HepG2 (cell line): ENCODE data around the gene ZC2HC1B. TPM values are rescaled to one million over a fixed set of nuclear protein-coding genes. Genes with fewer than 3 reads are reported as not detected.

Experiments
- ATAC-seq: fragments of 200-7000 bp; cut with Tn5 transposase; 3 replicates; pipeline ENCODE4 v1.9.1; 2020; ENCODE audit warnings: mild to moderate bottlenecking, moderate library complexity
- BruUV-seq: library from RNA; stranded (reverse); fragments of 400-500 nt; replicated peaks from 2 replicates; lab custom pipeline; 2021; lab: Mats Ljungman, UMichigan
- CTCF ChIA-PET: fragments of 300-600 bp; formaldehyde crosslinking; extraction: SDS; loops from one replicate; lab custom pipeline; 2021; ENCODE audit warnings: low total read pairs, inconsistent platforms, low intra/inter-chr PET ratio; lab: Yijun Ruan, JAX
- POLR2A ChIA-PET: fragments of 350-600 bp; sonication (Branson Sonifier 250); formaldehyde crosslinking; loops from one replicate; lab custom pipeline; 2020; ENCODE audit warnings: antibody characterized with exemption, inconsistent platforms; lab: Yijun Ruan, JAX
- DNase-seq: peaks from one replicate; pipeline ENCODE4 v3.0.0-alpha.2; 2015; ENCODE audit warnings: low spot score
- FAIRE-seq: peaks from 3 replicates; lab custom pipeline; 2011; peaks lifted over from hg19 to GRCh38; lab: Jason Lieb, UNC
- H2AFZ ChIP-seq: one replicate; pipeline ENCODE4 v1.6.1; 2011; ENCODE audit warnings: low read length, inconsistent platforms
- H3K27ac ChIP-seq: fragments of 300-600 bp; 3 replicates; pipeline ENCODE4 v1.8.0; 2011; ENCODE audit warnings: mixed run types, mild to moderate bottlenecking, mixed read lengths, low read length, inconsistent platforms; ENCODE audit not compliant: insufficient read depth; ENCODE audit errors: extremely low read length
- H3K27me3 ChIP-seq, 2 experiments: fragments of 200-600 bp in 1 of 2; 2 replicates in 1 of 2; 3 replicates in 1 of 2; pipeline versions ENCODE4 v1.6.0 to v1.8.0; 2011; ENCODE audit warnings: low read length in 2 of 2, mild to moderate bottlenecking in 2 of 2, moderate library complexity in 2 of 2, inconsistent platforms in 1 of 2; ENCODE audit not compliant: insufficient read depth in 2 of 2, control insufficient read depth in 1 of 2
- H3K36me3 ChIP-seq, 2 experiments: fragments of 200-600 bp in 1 of 2; replicated peaks in 1 of 2; 2 replicates in 1 of 2; 3 replicates in 1 of 2; pipeline versions ENCODE4 v1.5.1 to v1.8.0; 2011; ENCODE audit warnings: low read length in 2 of 2, inconsistent platforms in 1 of 2; ENCODE audit not compliant: insufficient read depth in 2 of 2, control insufficient read depth in 1 of 2
- H3K4me1 ChIP-seq: 2 replicates; pipeline ENCODE4 v1.5.1; 2012; ENCODE audit warnings: low read length, inconsistent platforms; ENCODE audit not compliant: insufficient read depth
- H3K4me2 ChIP-seq: 2 replicates; pipeline ENCODE4 v1.6.0; 2011; ENCODE audit warnings: low read depth, low read length, inconsistent platforms
- H3K4me3 ChIP-seq, 3 experiments: fragments of 200-600 bp in 1 of 3; sonication (generic), shearing (Covaris generic) in 1 of 3; replicated peaks in 1 of 3; 2 replicates each; pipeline ENCODE4 v1.5.1; 2011 to 2016; ENCODE audit warnings: low read length in 3 of 3, inconsistent platforms in 2 of 3, low read depth in 2 of 3, mild to moderate bottlenecking in 2 of 3, control low read depth in 1 of 3, mixed read lengths in 1 of 3; ENCODE audit not compliant: insufficient read depth in 1 of 3
- H3K79me2 ChIP-seq: one replicate; pipeline ENCODE4 v1.6.1; 2011; ENCODE audit warnings: low read length, inconsistent platforms; ENCODE audit not compliant: insufficient read depth
- H3K9ac ChIP-seq: 2 replicates; pipeline ENCODE4 v1.6.0; 2011; ENCODE audit warnings: mild to moderate bottlenecking, low read depth, low read length, inconsistent platforms; ENCODE audit not compliant: insufficient read depth
- H3K9me3 ChIP-seq: 2 replicates; pipeline ENCODE4 v1.5.1; 2012; ENCODE audit warnings: mild to moderate bottlenecking, low read length
- H4K20me1 ChIP-seq: 2 replicates; pipeline ENCODE4 v1.6.0; 2011; ENCODE audit warnings: inconsistent platforms, mild to moderate bottlenecking, low read length, moderate library complexity; ENCODE audit not compliant: insufficient read depth
- ARID2 ChIP-seq: sonication (generic); formaldehyde crosslinking; IDR thresholded peaks from 2 replicates; pipeline ENCODE4 v1.8.1; 2022; ENCODE audit warnings: mild to moderate bottlenecking, missing genetic modification reagents, borderline replicate concordance
- ATM ChIP-seq: fragments of 450-650 bp; IDR thresholded peaks from 2 replicates; pipeline ENCODE4 v1.7.1; 2017; ENCODE audit warnings: mild to moderate bottlenecking, borderline replicate concordance
- FOXJ3 ChIP-seq: sonication (generic); formaldehyde crosslinking; IDR thresholded peaks from 2 replicates; pipeline ENCODE4 v1.4.0; 2020; ENCODE audit warnings: missing genetic modification reagents, mild to moderate bottlenecking, borderline replicate concordance
- KDM2A ChIP-seq: sonication (generic); formaldehyde crosslinking; IDR thresholded peaks from 2 replicates; pipeline ENCODE4 v1.4.0; 2020; ENCODE audit warnings: low read depth, missing genetic modification reagents, borderline replicate concordance
- KLF6 ChIP-seq: IDR thresholded peaks from 2 replicates; pipeline ENCODE4 v1.8.0; 2016; ENCODE audit warnings: missing biosample characterization, missing genetic modification reagents
- NFRKB ChIP-seq: fragments of 450-650 bp; IDR thresholded peaks from 2 replicates; pipeline ENCODE4 v1.6.1; 2017
- NR2C2 ChIP-seq: sonication (generic); formaldehyde crosslinking; IDR thresholded peaks from 2 replicates; pipeline ENCODE4 v1.4.0; 2020; ENCODE audit warnings: missing genetic modification reagents, mild to moderate bottlenecking, moderate library complexity, borderline replicate concordance
- TAF1 ChIP-seq: sonication (generic); formaldehyde crosslinking; IDR thresholded peaks from 2 replicates; pipeline ENCODE4 v1.4.0; 2020; ENCODE audit warnings: missing genetic modification reagents
- ZNF569 ChIP-seq: sonication (generic); formaldehyde crosslinking; IDR thresholded peaks from 2 replicates; pipeline ENCODE4 v1.5.0; 2020; ENCODE audit warnings: mild to moderate bottlenecking, missing genetic modification reagents, moderate library complexity, borderline replicate concordance
- WGBS: methylation state at CpG from one replicate; pipeline ENCODE4 v1.1.6; 2017; ENCODE audit warnings: low lambda C conversion rate; 5-methylcytosine and 5-hydroxymethylcytosine counted together
- in situ Hi-C: cut with HindIII; loops from 2 replicates; pipeline ENCODE4 v1.10.0; 2017; ENCODE audit warnings: low pct_unique_long_range_greater_than_20kb; ENCODE audit not compliant: extremely low pct_ligation_motif_present
- intact Hi-C: fragments of 100-400 bp; cut with micrococcal nuclease; formaldehyde crosslinking; loops from one replicate; pipeline ENCODE4 v1.10.0; 2022; ENCODE audit not compliant: unreplicated experiment
- polyA plus RNA-seq, 8 experiments: library from polyadenylated mRNA; depleted of rRNA in 3 of 8; stranded (reverse) in 7 of 8; unstranded in 1 of 8; fragments of >200 nt; fragmentation: Illumina TruSeq in 4 of 8; extraction: Trizol in 4 of 8; gene quantifications; 2 replicates each; pipeline versions ENCODE4 v1.2.1 to v1.2.3, GENCODE V29; 2011 to 2016; ENCODE audit warnings: low read depth in 4 of 8, missing spikeins in 1 of 8, mixed read lengths in 1 of 8; ENCODE audit not compliant: insufficient read depth in 1 of 8
- total RNA-seq, 5 experiments: library from RNA; depleted of rRNA; stranded (reverse); fragments of >200 nt; fragmentation: Illumina TruSeq; extraction: Trizol; gene quantifications; 2 replicates each; pipeline ENCODE4 v1.2.3, GENCODE V29; 2016; ENCODE audit warnings: low read depth in 1 of 5
- TF ChIP-seq, protein P1 (sequence below): sonication (generic); formaldehyde crosslinking; IDR thresholded peaks from 2 replicates; pipeline ENCODE4 v1.4.0; 2020; ENCODE audit warnings: missing genetic modification reagents, borderline replicate concordance
- TF ChIP-seq, protein P2 (sequence below): IDR thresholded peaks from 2 replicates; pipeline ENCODE4 v1.6.1; 2012; ENCODE audit warnings: low read length, improper control_type of control experiment

The ZC2HC1B gene
- total and polyA plus RNA-seq, 2 of the 13 experiments (the other 11 are each of a cell fraction or from before 2014, with no cell fraction given): not detected

DNA sequence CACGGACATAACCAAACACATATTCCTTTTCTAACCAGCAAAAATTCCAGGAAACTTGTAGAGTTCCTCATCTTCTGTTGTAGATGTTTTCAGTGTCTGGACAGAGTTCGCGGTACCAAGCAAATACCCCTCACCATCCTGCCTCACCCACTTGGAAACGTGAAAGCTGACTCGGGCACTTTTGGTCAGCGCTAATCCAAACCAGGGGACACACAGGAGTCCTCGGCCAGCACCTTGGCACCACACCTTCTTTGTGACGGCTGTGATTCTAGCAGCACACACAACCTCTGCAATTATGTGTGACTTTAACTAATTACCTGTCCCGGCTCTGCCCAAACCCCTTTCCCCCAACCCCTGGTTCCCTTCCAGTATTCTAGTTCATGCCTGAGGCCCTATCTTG lies 85.7 kb downstream of the ZC2HC1B start:
- Histone ChIP-seq H3K79me2 (no peaks in the 10 kb centered on the region), H3K4me1 (peaks cover 16% of the 10 kb centered on the region), H3K36me3 (no peaks in the 10 kb centered on the region), H3K27me3 (0 out of 5 replicates have a peak, but pooled peaks cover 0 to 7% of the 10 kb centered on the region in 2 experiments), H3K27ac (no peak overlapping the region), H3K9me3 (no peaks in the 10 kb centered on the region), H3K9ac (no peak overlapping the region), H3K4me2 (no peak overlapping the region), H3K4me3 (no peak overlapping the region), H2AFZ (no peak overlapping the region), H4K20me1 (no peaks in the 10 kb centered on the region)
- ATAC-seq (no peak), FAIRE-seq (no peak), DNase-seq (no peak)
- ChIA-PET CTCF (no interaction called here), POLR2A (no interaction called here)
- in situ Hi-C loops: no loop called here
- intact Hi-C loops: no loop called here
- BruUV-seq: no TSS peak
- 79% methylated on average over 9 of the region's 9 CpGs for WGBS
- TF ChIP-seq, protein P1, sequence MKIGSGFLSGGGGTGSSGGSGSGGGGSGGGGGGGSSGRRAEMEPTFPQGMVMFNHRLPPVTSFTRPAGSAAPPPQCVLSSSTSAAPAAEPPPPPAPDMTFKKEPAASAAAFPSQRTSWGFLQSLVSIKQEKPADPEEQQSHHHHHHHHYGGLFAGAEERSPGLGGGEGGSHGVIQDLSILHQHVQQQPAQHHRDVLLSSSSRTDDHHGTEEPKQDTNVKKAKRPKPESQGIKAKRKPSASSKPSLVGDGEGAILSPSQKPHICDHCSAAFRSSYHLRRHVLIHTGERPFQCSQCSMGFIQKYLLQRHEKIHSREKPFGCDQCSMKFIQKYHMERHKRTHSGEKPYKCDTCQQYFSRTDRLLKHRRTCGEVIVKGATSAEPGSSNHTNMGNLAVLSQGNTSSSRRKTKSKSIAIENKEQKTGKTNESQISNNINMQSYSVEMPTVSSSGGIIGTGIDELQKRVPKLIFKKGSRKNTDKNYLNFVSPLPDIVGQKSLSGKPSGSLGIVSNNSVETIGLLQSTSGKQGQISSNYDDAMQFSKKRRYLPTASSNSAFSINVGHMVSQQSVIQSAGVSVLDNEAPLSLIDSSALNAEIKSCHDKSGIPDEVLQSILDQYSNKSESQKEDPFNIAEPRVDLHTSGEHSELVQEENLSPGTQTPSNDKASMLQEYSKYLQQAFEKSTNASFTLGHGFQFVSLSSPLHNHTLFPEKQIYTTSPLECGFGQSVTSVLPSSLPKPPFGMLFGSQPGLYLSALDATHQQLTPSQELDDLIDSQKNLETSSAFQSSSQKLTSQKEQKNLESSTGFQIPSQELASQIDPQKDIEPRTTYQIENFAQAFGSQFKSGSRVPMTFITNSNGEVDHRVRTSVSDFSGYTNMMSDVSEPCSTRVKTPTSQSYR (CRISPR knock-in tag): no peak
- TF ChIP-seq ATM (no peak), NFRKB (no peak), TAF1 (no peak), KLF6 (CRISPR knock-in tag) (no peak), NR2C2 (CRISPR knock-in tag) (no peak), FOXJ3 (CRISPR knock-in tag) (no peak), KDM2A (no peak), ARID2 (CRISPR knock-in tag) (no peak), ZNF569 (no peak)
- TF ChIP-seq, protein P2, sequence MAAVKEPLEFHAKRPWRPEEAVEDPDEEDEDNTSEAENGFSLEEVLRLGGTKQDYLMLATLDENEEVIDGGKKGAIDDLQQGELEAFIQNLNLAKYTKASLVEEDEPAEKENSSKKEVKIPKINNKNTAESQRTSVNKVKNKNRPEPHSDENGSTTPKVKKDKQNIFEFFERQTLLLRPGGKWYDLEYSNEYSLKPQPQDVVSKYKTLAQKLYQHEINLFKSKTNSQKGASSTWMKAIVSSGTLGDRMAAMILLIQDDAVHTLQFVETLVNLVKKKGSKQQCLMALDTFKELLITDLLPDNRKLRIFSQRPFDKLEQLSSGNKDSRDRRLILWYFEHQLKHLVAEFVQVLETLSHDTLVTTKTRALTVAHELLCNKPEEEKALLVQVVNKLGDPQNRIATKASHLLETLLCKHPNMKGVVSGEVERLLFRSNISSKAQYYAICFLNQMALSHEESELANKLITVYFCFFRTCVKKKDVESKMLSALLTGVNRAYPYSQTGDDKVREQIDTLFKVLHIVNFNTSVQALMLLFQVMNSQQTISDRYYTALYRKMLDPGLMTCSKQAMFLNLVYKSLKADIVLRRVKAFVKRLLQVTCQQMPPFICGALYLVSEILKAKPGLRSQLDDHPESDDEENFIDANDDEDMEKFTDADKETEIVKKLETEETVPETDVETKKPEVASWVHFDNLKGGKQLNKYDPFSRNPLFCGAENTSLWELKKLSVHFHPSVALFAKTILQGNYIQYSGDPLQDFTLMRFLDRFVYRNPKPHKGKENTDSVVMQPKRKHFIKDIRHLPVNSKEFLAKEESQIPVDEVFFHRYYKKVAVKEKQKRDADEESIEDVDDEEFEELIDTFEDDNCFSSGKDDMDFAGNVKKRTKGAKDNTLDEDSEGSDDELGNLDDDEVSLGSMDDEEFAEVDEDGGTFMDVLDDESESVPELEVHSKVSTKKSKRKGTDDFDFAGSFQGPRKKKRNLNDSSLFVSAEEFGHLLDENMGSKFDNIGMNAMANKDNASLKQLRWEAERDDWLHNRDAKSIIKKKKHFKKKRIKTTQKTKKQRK: no peak
